DMS79 (cell line): ENCODE measurements around the gene SPDYE4.
"Not testable (repeated sequence)": the region's sequence is repeated elsewhere in the genome, so short reads cannot be mapped to it uniquely, and the experiment has no call there.

Experiments used
- DNase-seq: peaks from one replicate; lab custom pipeline; 2025; lab: John Stamatoyannopoulos, UW

The SPDYE4 gene, protein sequence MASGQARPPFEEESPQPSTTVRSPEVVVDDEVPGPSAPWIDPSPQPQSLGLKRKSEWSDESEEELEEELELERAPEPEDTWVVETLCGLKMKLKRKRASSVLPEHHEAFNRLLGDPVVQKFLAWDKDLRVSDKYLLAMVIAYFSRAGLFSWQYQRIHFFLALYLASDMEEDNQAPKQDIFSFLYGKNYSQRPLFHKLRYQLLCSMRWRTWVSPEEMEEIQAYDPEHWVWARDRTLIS

DNA sequence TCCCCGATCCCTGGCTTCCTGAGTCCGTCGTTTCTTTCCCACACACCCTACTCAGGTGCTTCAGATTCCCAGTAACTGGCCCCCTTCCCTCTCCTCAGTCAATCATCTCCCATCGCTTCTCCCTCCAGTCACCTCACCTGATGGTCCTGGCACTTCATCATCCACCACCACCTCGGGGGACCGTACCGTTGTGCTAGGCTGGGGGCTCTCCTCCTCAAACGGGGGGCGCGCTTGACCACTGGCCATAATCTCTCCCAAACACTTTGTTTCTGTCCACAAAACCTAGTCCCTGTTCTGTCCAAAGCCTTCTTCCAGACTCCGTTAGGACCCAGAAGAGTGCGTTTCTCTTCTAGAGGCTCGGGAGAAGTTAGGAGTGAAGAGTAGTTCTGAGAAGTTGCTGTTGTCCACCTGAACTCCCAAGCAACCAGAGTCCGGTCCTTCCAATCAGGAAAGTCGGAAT is at the start of gene SPDYE4:
TSS of gene SPDYE4 (minus strand) at position 410 of the 460 bp plus-strand sequence. CDS start at position 246, 164 bp downstream.
- DNase-seq, result no peak

DNA sequence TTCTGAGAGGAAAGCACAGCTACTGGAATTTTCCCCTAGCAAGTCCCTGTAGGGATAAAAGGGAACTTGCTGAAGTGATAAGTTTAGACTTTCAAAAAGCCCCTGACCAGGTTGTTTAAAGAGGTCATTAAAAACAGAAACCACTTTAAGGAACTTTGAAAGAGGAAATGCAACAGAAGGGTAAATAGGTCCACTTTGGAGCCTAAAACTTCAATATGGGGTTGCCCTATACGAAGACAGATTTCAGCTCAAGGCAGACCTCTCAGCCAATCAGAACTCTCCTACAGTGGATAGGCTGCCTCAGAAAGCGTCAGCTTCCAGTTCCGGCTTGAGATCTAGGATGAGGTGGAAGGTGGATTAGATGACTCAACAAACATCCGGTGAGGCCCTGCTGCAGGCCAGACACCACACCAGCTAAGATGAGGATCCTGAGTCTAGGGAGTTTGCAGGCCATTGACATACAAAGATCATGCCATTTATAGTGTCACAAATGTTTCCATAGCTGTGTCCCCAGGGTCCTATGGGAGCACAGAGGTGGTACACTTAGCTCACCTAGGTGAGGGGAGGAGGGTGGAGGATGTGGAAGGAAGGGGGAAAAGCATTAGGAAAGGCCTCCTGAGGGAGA is 48.7 kb upstream of the SPDYE4 start:
- DNase-seq, result no peak

DNA sequence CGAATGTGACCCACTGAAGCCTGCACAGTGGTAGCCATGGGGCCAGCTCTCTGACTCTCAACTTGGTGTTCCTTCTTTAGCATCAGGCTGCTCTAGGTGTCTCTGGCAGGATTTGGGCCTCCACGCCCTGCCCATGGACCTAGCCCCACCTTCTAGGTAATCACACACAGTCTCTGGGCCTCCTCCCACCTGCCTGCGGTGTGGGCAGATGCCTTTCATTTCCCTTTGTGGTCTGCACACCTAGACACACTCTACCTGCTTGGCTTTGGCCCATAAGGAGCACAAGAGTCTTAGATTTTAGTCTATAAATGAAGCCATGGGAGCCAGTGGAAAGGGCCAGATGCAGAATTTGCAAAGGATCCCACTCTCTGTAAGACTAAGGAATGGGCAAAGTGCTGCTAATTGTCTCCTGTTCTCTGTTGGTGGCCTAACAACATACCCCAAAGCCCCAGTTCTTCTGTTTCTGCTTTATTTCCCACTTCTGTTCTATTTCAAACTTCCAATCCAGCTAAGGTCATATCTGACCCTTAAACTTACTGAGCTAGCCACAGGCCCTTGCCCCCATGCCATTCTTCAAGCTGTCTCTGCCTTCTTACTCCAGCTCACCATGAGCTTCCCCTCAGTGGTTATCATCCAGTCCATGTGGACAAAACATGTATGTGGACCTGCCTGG is 48.0 kb upstream of the SPDYE4 start:
- DNase-seq, result no peak

DNA sequence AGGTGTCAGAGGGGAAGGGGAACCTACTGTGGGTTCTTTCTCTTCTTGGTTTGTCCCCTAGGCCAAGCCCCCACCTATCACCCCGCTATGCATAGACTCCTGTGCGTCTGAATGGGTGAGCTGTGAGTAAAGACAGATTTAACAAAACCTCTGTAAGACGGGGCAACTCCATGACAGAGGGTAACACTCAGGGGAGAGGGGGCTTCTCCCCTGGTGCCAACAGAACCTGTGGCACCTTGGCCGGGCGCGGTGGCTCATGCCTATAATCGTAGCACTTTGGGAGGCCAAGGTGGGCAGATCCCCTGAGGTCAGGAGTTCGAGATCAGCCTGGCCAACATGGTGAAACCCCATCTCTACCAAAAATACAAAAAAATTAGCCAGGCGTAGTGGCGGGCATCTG is 47.0 kb upstream of the SPDYE4 start:
- not testable (repeated sequence) for DNase-seq

DNA sequence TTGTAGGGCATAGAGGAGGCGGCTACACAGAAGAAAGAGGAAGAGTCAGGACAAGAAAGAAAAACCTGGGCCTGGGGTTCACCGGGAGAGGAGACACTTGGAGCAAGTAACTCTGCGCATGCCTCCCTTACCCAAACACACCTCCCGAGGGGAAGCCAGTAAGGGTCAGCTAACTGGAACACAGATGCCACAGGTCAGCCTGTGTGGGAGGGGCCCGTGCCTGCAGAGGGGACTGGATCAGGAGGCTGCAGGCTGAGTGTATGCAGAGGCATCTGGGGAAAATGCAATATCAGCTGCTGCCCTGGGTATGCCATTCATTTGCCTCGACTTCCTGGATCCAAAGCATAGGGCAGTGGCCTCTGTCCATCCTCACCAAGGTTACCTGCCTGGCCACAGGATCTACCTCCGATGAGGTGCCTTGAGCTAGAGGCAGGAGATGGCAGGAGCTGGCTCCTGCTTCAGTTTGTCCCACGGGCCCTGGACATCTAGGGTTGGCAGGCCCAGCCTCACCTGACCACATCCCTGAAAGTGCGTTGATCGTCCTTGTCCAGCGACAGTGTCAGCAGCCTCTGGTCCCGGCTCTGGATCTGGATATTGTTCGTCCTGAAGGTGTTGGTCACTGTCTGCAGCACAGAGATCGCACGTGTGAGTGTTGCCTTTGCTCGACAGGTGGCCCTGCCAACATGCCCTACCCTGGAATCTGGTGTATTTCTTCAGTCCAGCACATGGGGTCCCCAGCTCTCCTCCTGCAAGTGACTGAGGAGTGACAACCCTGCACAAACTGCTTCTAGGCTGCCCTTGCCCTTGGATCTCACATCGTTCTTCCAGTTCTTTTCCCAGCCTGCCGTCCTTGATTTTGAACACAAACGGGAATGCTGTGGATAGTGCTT is 45.4 kb upstream of the SPDYE4 start:
- DNase-seq, result no peak

DNA sequence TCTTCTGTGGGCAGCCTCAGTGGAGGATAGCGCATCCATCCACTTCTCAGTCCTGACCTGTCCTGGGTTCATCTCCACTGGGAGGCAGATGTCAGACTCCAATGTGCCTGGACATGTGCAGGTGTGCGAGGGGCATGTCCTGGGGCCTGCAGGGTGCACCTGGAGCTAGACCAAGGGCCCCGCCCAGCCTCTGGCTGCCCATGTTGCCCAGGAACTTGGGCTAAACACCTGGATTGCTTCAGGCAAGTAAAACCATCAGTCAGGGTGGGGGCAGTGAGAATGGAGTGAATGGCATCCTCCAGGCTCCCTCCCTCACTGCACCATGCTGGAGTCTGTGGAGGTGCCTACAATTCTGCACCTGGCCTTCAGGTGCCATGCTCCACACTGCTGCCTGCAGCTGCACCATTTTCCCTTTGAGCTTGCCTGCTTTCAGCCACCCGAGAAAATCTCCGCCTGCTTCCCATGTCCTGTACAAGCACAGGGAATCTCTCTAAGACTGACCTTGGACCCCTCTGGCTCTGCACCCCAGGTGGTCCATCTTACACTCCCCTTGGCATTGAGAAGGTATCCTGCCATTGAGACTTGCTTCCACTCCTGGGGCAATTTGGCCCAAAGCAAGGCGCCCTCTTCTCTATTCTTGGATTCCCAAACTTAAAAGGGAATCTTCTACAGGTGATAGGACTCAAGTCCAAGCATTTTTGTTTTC is 42.9 kb upstream of the SPDYE4 start:
- no peak for DNase-seq

DNA sequence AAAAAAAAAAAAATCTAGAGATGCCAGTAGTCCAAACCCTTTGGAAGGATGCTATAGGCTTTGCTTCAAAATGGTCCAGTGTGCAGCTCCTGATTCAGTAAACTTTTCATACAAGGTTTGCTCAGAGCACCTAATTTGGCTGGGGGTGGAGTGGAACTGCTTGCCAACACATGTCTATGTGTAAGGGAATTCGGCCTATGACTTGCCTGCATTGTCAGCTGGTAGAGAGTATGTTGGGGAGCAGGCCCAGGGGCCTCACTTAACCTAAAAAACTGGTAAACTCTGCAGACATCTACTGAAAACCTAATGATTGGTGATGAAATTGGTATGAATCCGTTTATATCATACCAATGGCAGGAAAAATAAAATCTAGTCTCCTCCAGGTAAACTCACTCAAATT is 42.3 kb upstream of the SPDYE4 start:
- DNase-seq, result no peak

DNA sequence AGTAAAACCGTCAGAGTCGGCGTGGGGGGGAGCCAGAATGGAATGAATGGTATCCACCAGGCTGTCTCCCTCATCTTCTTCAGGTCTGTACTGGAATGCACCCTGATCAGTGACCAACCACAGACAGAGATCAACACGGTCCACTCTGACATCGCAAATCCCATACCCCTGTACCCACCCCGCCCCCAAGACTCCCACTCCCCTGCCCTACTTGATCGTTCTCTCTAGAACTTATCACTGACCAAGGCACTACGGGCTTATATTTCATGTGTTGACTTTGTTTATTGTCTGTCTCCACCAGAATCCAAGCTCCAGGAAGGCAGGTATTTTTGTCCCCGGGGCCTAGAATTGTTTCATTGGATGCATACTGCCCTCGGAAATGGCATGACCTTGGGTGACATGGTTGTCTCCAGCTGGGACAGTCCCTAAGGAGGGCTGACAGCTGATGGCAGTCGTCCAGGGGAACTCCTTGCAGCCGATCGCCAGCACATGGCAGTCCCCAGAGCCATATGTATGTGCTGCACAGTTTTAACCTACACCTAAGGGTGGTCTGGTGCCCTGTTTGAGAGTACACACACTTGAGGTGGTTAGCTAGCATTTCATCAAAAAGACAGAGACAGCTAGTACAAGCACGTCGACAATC is 41.3 kb upstream of the SPDYE4 start:
- no peak for DNase-seq

DNA sequence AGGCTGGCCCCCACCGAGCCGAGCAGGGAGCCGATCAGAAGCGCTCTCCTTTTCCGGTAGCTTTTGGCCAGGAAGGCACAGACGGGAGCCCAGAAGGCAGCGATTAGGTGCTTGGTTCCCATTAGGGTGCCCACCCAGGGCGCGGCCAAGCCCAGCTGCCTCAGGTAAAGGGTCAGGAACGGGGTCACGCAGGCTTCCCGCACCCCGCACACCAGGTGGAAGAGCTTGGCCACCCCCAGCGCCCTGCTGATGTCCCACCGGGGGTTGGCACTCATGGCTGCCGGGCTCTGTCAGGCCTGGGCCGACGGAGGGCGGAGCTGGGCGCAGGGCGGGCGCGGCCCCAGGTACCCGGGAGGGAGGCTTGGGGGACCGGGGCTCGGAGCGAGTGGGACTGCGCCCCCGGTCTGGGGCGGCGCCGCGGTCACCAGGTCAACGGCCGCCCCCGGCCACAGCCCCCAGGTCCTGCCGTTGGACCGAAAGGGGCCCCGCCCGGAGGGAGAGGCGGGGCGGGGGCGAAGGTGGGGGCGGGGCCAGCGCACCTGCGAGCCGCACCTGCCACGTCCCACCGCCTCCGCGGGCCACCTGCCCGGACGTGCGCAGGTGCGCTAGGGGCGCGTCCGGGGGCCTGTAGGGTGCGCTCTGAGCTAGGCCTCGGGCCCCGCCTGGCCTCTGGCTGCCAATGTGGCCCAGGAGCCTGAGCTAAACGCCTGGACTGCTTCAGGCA is 40.7 kb upstream of the SPDYE4 start, which contains the start of gene MFSD6L:
TSS of gene MFSD6L (minus strand) at position 520 of the 724 bp plus-strand sequence. CDS start at position 275, 245 bp downstream.
- no peak for DNase-seq

DNA sequence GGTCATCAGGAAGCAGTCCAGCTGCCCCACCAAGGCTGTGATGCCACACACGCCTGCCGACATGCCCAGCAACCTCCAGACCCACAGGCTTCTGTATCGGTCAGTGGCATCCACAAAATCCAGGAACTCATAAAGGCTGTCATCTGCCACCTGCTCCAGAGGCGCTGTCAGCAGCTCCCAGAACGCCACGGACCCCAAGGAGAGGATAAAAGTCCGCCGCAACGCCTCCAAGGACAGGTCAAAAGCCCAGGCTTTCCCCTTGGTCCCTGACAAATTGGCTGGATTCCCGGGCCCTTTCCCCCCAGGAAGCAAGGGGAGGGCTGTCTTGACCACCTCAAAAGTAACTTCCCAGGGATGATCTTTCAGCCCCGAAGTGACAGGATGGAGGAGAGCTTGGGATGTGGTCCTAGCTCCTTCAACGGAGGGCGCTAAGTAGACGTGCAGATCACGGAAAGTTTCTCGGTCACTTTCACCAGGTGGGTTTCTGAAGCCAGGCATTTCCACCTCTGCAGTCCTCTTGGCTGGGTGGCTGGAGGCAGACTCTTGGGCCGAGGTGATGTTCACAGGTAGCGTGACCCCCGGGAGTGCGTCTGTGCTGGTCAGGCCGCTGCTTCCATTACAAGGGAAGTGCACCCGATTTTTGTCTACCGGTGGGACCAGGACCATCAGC is 40.0 kb upstream of the SPDYE4 start:
- no peak for DNase-seq

DNA sequence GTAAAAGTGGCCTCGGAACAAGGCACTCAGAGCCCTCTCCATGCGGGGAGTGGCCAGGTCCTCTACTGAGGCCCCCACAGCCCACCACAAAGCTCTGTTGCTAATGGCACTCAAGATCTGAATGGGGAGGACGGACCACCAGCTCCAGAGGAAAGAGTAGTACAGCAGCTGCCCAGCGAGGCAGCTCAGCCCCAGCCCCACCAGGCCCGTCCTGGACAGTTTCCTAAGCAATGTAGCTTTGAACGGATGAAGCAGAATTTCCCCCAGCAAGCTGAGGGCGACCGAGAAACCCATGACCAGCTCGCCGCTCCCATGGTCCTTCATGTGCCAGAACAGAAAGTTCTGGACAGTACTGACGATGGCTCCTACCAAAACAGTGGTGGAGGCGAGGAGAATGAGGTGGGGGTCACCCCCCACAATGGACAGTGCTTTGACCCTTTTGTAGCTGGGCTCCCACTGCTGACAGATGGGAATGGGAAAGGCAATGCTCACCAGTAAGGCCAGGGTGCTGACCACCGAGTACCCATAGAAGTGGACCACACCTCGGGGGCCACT is 39.4 kb upstream of the SPDYE4 start:
- DNase-seq, result no peak

DNA sequence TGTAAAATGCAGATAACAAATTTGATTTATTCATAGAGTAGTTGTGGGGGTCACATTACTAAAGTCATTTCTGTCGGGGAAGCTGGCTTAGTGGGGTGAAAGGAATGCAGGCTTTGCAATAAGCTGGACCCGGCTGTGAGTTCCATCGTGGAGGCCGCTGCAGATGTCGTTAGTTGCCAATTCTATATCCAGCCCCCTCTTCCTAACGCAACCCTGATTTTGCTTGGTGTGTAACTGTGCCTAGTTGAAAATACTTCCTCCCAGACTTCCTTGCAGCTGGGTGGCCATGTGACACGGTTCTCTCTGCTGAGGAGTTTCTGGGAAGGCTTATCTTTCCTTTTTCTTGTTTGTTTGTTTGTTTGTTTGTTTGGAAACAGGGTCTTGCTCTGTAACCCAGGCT is 36.3 kb upstream of the SPDYE4 start:
- DNase-seq, result no peak

DNA sequence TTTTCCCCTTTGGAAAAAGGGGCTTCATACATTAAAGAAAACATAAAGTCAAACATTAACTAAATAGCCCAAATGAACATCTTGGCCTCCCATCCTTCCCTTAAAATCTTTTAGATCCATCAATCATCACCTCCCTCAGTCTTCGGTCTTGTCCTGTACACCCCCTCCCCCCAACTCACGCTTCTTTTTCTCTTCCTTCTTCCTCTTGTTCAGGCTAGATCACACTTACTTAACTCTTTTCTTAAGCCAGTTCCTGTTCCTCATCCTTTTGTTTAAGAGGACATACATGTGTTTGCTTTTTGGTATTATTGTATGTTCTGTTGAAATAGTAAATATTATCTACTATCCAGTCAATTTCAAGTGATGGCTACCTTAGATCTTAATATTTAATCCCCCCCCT is 35.3 kb upstream of the SPDYE4 start:
- DNase-seq, result no peak

DNA sequence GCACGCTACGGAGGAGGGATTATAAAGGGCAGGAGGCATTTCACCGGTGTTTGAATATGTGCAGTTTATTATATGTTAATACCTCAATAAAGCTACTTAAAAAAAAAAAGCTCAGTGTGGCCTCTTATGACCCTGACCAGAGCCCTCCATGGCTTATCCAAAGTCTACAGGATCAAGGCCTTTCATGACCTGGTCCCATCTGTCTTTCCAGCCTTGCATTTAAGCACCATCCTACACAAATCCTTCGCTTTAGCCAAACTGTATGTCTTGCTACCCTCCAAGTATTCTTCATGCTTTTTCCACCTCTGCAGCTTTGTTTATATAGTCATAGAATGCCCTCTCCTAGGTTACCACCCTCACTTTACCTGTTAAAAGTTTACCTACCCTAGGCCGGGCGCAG is 34.3 kb upstream of the SPDYE4 start:
- no peak for DNase-seq

DNA sequence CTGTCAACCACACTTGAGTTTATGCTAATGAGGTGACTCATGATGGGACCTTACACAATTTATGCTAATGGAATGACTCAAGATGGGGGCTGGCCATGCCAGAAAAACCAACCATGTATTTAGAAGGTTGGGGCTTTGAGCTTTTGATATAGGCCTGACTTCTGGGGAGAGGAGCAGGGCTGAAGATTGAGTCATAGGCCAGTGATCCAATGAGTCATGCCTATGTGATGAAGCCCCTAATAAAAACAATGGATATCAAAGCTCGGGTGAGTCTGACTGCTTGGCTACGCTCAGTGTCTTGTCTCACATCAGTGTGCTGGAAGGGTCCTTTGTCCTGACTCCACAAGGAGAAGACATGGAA is 33.5 kb upstream of the SPDYE4 start:
- DNase-seq, result no peak

DNA sequence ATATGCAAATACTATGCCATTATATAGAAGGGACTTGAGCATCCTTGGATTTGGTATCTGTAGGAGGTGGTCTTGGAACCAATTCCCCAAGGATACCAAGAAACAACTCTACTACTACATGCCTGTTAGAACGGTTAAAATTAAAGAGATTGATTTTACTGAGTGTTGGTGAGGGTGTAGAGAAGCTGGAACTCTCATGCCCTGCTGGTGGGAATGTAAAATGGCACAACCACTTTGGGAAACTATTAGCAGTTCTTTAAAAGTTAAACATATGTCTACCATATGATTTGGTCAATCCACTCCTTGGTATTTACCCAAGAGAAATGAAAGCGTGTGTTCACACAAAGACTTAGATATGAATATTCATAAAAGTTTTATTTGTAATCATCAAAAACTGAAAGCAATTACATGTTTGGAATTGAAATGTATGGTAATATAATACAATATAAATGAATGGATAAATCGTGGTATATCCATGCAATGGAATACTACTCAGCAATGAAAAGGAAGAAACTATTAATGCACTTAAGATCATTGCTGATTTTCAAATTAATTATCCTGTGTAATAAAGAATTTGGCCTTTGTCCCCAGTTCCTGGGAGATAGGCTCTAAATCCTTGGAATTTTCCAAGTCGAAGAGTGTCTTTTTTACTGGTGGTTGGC is 33.0 kb upstream of the SPDYE4 start:
- DNase-seq, result no peak

DNA sequence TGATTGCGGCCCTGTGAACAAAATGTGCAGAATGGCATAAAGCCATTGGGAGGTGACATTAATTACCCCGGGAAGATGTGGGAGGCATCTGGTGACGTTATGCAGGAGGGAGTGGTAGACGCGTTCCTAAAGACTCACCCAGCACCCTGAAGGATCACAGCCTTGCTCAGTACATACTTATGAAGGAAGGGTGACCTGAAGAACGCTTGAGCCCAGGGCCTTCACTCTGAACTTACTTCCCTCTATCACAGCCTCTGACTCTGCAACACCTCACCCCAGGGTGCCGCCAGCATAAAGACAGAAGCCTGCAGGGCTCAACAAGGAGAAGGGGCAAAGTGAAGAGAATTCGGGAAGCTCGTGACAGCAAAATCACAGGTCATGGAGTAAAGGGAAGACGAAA is 31.4 kb upstream of the SPDYE4 start:
- DNase-seq, result no peak

DNA sequence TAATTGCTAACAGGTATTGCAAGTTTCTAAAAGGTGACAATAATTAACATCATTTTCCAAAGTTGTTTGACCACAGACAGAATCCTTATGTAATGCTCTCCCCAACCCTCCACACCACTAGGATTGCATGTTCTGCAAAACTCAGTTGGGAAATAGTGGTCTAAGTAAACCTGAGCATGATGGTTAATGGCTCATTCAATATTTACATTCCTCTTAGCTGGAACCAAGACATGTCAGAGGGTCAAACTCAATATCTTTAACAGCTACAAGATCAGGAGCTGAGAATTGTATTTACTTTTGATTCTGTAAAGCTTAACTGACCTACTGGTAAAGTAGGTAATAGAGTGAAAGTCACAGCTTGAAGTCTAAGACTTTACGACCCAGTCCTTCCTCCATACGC is 30.7 kb upstream of the SPDYE4 start:
- no peak for DNase-seq
